ENCODE results near the gene SPAG4.

SPAG4 gene

GRCh38 chr20:35598899-35599775 is 16.5 kb upstream of the SPAG4 start:
- no peaks in the 10 kb centered on the region for H3K9me3 ChIP-seq (ENCODE audit: control insufficient read depth in 1 of 2, low read length in 2 of 2)
- H3K9ac ChIP-seq (ENCODE audit: low read depth in 1 of 2, low read length in 2 of 2) = no peak overlapping the region
- peaks cover 7 to 8% of the 10 kb centered on the region in 2 donors for H3K27me3 ChIP-seq (ENCODE audit: control insufficient read depth in 1 of 2, insufficient read depth in 2 of 2, low read length in 2 of 2)
- no peak overlapping the region for H3K4me3 ChIP-seq (ENCODE audit: low read depth in 1 of 2, low read length in 2 of 2)
- H3K4me1 ChIP-seq (ENCODE audit: control insufficient read depth in 1 of 2, insufficient read depth in 2 of 2, low read length in 2 of 2) = peaks cover 16 to 35% of the 10 kb centered on the region in 2 donors
- no peaks in the 10 kb centered on the region for H3K36me3 ChIP-seq (ENCODE audit: control insufficient read depth in 1 of 2, insufficient read depth in 2 of 2, low read length in 2 of 2)
- H3K27ac ChIP-seq (ENCODE audit: low read depth, low read length) = no peak overlapping the region

- Histone ChIP-seq H3K4me1 (ENCODE audit: control insufficient read depth in 1 of 2, insufficient read depth in 2 of 2, low read length in 2 of 2) (peaks cover 16 to 35% of the 10 kb centered on the region in 2 donors), H3K9me3 (ENCODE audit: control insufficient read depth in 1 of 2, low read length in 2 of 2) (no peaks in the 10 kb centered on the region), H3K27me3 (ENCODE audit: control insufficient read depth in 1 of 2, insufficient read depth in 2 of 2, low read length in 2 of 2) (peaks cover 7 to 8% of the 10 kb centered on the region in 2 donors), H3K27ac (ENCODE audit: low read depth, low read length) (no peak overlapping the region), H3K9ac (ENCODE audit: low read depth in 1 of 2, low read length in 2 of 2) (no peak overlapping the region), H3K36me3 (ENCODE audit: control insufficient read depth in 1 of 2, insufficient read depth in 2 of 2, low read length in 2 of 2) (no peaks in the 10 kb centered on the region), H3K4me3 (ENCODE audit: low read depth in 1 of 2, low read length in 2 of 2) (no peak overlapping the region)
Observed at GRCh38 chr20:35599776-35600120, 15.9 kb upstream of the SPAG4 start.

- Histone ChIP-seq H3K4me3 (ENCODE audit: low read depth in 1 of 2, low read length in 2 of 2) (peak overlapping the region; percentile 58 to 66), H3K27ac (ENCODE audit: low read depth, low read length) (no peak overlapping the region), H3K9ac (ENCODE audit: low read depth in 1 of 2, low read length in 2 of 2) (peak overlapping the region; percentile 53 to 57), H3K36me3 (ENCODE audit: control insufficient read depth in 1 of 2, insufficient read depth in 2 of 2, low read length in 2 of 2) (no peaks in the 10 kb centered on the region), H3K9me3 (ENCODE audit: control insufficient read depth in 1 of 2, low read length in 2 of 2) (no peaks in the 10 kb centered on the region), H3K27me3 (ENCODE audit: control insufficient read depth in 1 of 2, insufficient read depth in 2 of 2, low read length in 2 of 2) (peaks cover 7 to 8% of the 10 kb centered on the region in 2 donors), H3K4me1 (ENCODE audit: control insufficient read depth in 1 of 2, insufficient read depth in 2 of 2, low read length in 2 of 2) (peaks cover 12 to 31% of the 10 kb centered on the region in 2 donors)
Observed at GRCh38 chr20:35600176-35600992, 15.2 kb upstream of the SPAG4 start.

- Histone ChIP-seq H3K36me3 (ENCODE audit: control insufficient read depth in 1 of 2, insufficient read depth in 2 of 2, low read length in 2 of 2) (no peaks in the 10 kb centered on the region), H3K4me3 (ENCODE audit: low read depth in 1 of 2, low read length in 2 of 2) (peak overlapping the region; percentile 58 to 66), H3K27me3 (ENCODE audit: control insufficient read depth in 1 of 2, insufficient read depth in 2 of 2, low read length in 2 of 2) (peaks cover 7 to 8% of the 10 kb centered on the region in 2 donors), H3K27ac (ENCODE audit: low read depth, low read length) (no peak overlapping the region), H3K9me3 (ENCODE audit: control insufficient read depth in 1 of 2, low read length in 2 of 2) (no peaks in the 10 kb centered on the region), H3K4me1 (ENCODE audit: control insufficient read depth in 1 of 2, insufficient read depth in 2 of 2, low read length in 2 of 2) (peaks cover 7 to 25% of the 10 kb centered on the region in 2 donors), H3K9ac (ENCODE audit: low read depth in 1 of 2, low read length in 2 of 2) (peak overlapping the region; percentile 53 to 57)
Observed at GRCh38 chr20:35600993-35601973, 14.3 kb upstream of the SPAG4 start.

DNA sequence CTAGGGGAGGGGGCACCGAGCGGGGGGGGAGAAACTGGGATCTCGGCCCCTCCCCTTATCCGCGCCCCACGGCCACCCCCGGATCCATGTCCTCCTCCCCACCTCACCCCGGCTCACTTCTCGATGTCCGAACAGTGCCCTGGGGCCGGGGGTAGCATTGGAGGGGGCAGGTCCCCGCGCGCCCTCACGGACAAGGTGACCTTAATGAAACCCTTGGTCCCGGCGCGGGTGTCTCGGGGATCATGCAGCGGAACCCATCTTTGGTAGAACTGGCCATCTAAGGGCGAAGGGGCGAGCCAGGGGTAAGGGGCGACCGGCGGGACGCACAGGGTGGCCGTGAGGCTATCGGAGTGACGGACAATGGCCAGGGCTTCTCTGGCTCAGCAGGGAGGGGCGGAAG is 13.6 kb upstream of the SPAG4 start:
- H3K4me1 ChIP-seq (ENCODE audit: control insufficient read depth in 1 of 2, insufficient read depth in 2 of 2, low read length in 2 of 2) = peaks cover 7 to 25% of the 10 kb centered on the region in 2 donors
- peak overlapping the region; percentile 58 to 66 for H3K4me3 ChIP-seq (ENCODE audit: low read depth in 1 of 2, low read length in 2 of 2)
- no peak overlapping the region for H3K27ac ChIP-seq (ENCODE audit: low read depth, low read length)
- H3K9ac ChIP-seq (ENCODE audit: low read depth in 1 of 2, low read length in 2 of 2) = peak overlapping the region in 1 of 2 donors; percentile 53
- no peaks in the 10 kb centered on the region for H3K9me3 ChIP-seq (ENCODE audit: control insufficient read depth in 1 of 2, low read length in 2 of 2)
- peaks cover 7 to 8% of the 10 kb centered on the region in 2 donors for H3K27me3 ChIP-seq (ENCODE audit: control insufficient read depth in 1 of 2, insufficient read depth in 2 of 2, low read length in 2 of 2)
- H3K36me3 ChIP-seq (ENCODE audit: control insufficient read depth in 1 of 2, insufficient read depth in 2 of 2, low read length in 2 of 2) = no peaks in the 10 kb centered on the region

- peaks cover 7 to 25% of the 10 kb centered on the region in 2 donors for H3K4me1 ChIP-seq (ENCODE audit: control insufficient read depth in 1 of 2, insufficient read depth in 2 of 2, low read length in 2 of 2)
- no peak overlapping the region for H3K4me3 ChIP-seq (ENCODE audit: low read depth in 1 of 2, low read length in 2 of 2)
- H3K36me3 ChIP-seq (ENCODE audit: control insufficient read depth in 1 of 2, insufficient read depth in 2 of 2, low read length in 2 of 2) = no peaks in the 10 kb centered on the region
- H3K27ac ChIP-seq (ENCODE audit: low read depth, low read length) = no peak overlapping the region
- H3K9ac ChIP-seq (ENCODE audit: low read depth in 1 of 2, low read length in 2 of 2) = no peak overlapping the region
- peaks cover 7 to 8% of the 10 kb centered on the region in 2 donors for H3K27me3 ChIP-seq (ENCODE audit: control insufficient read depth in 1 of 2, insufficient read depth in 2 of 2, low read length in 2 of 2)
- no peaks in the 10 kb centered on the region for H3K9me3 ChIP-seq (ENCODE audit: control insufficient read depth in 1 of 2, low read length in 2 of 2)
Observed at GRCh38 chr20:35602851-35603495, 12.7 kb upstream of the SPAG4 start.

- no peak overlapping the region for H3K9ac ChIP-seq (ENCODE audit: low read depth in 1 of 2, low read length in 2 of 2)
- H3K27ac ChIP-seq (ENCODE audit: low read depth, low read length) = no peak overlapping the region
- H3K27me3 ChIP-seq (ENCODE audit: control insufficient read depth in 1 of 2, insufficient read depth in 2 of 2, low read length in 2 of 2) = peaks cover 7 to 8% of the 10 kb centered on the region in 2 donors
- H3K36me3 ChIP-seq (ENCODE audit: control insufficient read depth in 1 of 2, insufficient read depth in 2 of 2, low read length in 2 of 2) = no peaks in the 10 kb centered on the region
- no peaks in the 10 kb centered on the region for H3K9me3 ChIP-seq (ENCODE audit: control insufficient read depth in 1 of 2, low read length in 2 of 2)
- no peak overlapping the region for H3K4me3 ChIP-seq (ENCODE audit: low read depth in 1 of 2, low read length in 2 of 2)
- peaks cover 7 to 18% of the 10 kb centered on the region in 2 donors for H3K4me1 ChIP-seq (ENCODE audit: control insufficient read depth in 1 of 2, insufficient read depth in 2 of 2, low read length in 2 of 2)
Observed at GRCh38 chr20:35603695-35604448, 11.8 kb upstream of the SPAG4 start.

GRCh38 chr20:35604449-35604747 is 11.2 kb upstream of the SPAG4 start:
- Histone ChIP-seq H3K27me3 (ENCODE audit: control insufficient read depth in 1 of 2, insufficient read depth in 2 of 2, low read length in 2 of 2) (peaks cover 7 to 8% of the 10 kb centered on the region in 2 donors), H3K27ac (ENCODE audit: low read depth, low read length) (no peak overlapping the region), H3K4me1 (ENCODE audit: control insufficient read depth in 1 of 2, insufficient read depth in 2 of 2, low read length in 2 of 2) (peaks cover 7 to 16% of the 10 kb centered on the region in 2 donors), H3K36me3 (ENCODE audit: control insufficient read depth in 1 of 2, insufficient read depth in 2 of 2, low read length in 2 of 2) (no peaks in the 10 kb centered on the region), H3K9me3 (ENCODE audit: control insufficient read depth in 1 of 2, low read length in 2 of 2) (no peaks in the 10 kb centered on the region), H3K4me3 (ENCODE audit: low read depth in 1 of 2, low read length in 2 of 2) (no peak overlapping the region), H3K9ac (ENCODE audit: low read depth in 1 of 2, low read length in 2 of 2) (no peak overlapping the region)

DNA sequence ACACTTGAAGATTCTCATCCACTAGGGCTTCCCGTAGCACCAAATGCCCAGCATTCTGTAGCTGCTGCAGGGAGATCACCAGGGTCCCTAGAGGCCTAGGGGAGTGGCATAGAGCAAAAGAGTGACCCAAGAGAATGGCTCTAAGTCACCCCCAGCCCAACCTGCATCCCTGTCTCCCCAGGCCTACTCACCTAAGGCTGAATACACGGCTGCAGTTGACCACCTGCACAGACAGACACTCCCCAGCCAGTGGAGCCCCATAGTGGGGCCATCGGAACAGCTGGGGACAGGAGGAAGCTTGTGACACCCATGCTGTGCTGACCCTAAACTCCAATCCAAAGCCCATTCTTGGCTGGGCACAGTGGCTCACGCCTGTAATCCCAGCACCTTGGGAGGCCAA is 9.5 kb upstream of the SPAG4 start:
- no peak overlapping the region for H3K9ac ChIP-seq (ENCODE audit: low read depth in 1 of 2, low read length in 2 of 2)
- peaks cover 3 to 7% of the 10 kb centered on the region in 2 donors for H3K4me1 ChIP-seq (ENCODE audit: control insufficient read depth in 1 of 2, insufficient read depth in 2 of 2, low read length in 2 of 2)
- peaks cover 1 to 2% of the 10 kb centered on the region in 2 donors for H3K27me3 ChIP-seq (ENCODE audit: control insufficient read depth in 1 of 2, insufficient read depth in 2 of 2, low read length in 2 of 2)
- no peak overlapping the region for H3K27ac ChIP-seq (ENCODE audit: low read depth, low read length)
- H3K9me3 ChIP-seq (ENCODE audit: control insufficient read depth in 1 of 2, low read length in 2 of 2) = no peaks in the 10 kb centered on the region
- H3K4me3 ChIP-seq (ENCODE audit: low read depth in 1 of 2, low read length in 2 of 2) = no peak overlapping the region
- no peaks in the 10 kb centered on the region for H3K36me3 ChIP-seq (ENCODE audit: control insufficient read depth in 1 of 2, insufficient read depth in 2 of 2, low read length in 2 of 2)
